GM18907 (cell line): ENCODE data around the gene HECW1.
"Not testable (repeated sequence)": the region's sequence is repeated elsewhere in the genome, so short reads cannot be mapped to it uniquely, and the experiment has no call there.

Source experiments
- ATAC-seq: cut with Tn5 transposase; IDR thresholded peaks from one replicate; pipeline ENCODE4 v1.9.1; 2021; ENCODE audit warnings: mild to moderate bottlenecking, moderate library complexity; ENCODE audit not compliant: unreplicated experiment

Gene HECW1

GRCh38 chr7:43345696-43346095 is 233.2 kb downstream of the HECW1 start:
- not testable (repeated sequence) for ATAC-seq

GRCh38 chr7:43351683-43352082 is 239.2 kb downstream of the HECW1 start:
- no peak for ATAC-seq

- no peak for ATAC-seq
These were observed 241.5 kb downstream of the HECW1 start for GRCh38 chr7:43353902-43354301.

GRCh38 chr7:43362652-43363034 is 250.2 kb downstream of the HECW1 start:
- no peak for ATAC-seq

- no peak for ATAC-seq
These were observed 250.8 kb downstream of the HECW1 start for GRCh38 chr7:43363035-43363791.

- ATAC-seq = no peak
These were observed 251.9 kb downstream of the HECW1 start for GRCh38 chr7:43364391-43364790.

GRCh38 chr7:43372676-43373355 is 260.4 kb downstream of the HECW1 start:
- no peak for ATAC-seq

- no peak for ATAC-seq
These were observed 264.9 kb downstream of the HECW1 start for GRCh38 chr7:43377196-43377960.

GRCh38 chr7:43379210-43379609 is 266.8 kb downstream of the HECW1 start:
- ATAC-seq = no peak

- no peak for ATAC-seq
These were observed 272.3 kb downstream of the HECW1 start for GRCh38 chr7:43384616-43385308.

GRCh38 chr7:43385309-43385680 is 272.8 kb downstream of the HECW1 start:
- ATAC-seq = no peak

GRCh38 chr7:43385856-43386255 is 273.4 kb downstream of the HECW1 start:
- no peak for ATAC-seq

- no peak for ATAC-seq
These were observed 275.5 kb downstream of the HECW1 start for GRCh38 chr7:43387932-43388331.

GRCh38 chr7:43390576-43390975 is 278.1 kb downstream of the HECW1 start:
- ATAC-seq = no peak

- no peak for ATAC-seq
These were observed 279.1 kb downstream of the HECW1 start for GRCh38 chr7:43391518-43391917.

GRCh38 chr7:43392638-43393330 is 280.3 kb downstream of the HECW1 start:
- no peak for ATAC-seq

GRCh38 chr7:43394441-43395130 is 282.1 kb downstream of the HECW1 start:
- ATAC-seq = no peak

- ATAC-seq = no peak
These were observed 282.9 kb downstream of the HECW1 start for GRCh38 chr7:43395351-43395750.

GRCh38 chr7:43396187-43396740 is 283.8 kb downstream of the HECW1 start:
- ATAC-seq = no peak

GRCh38 chr7:43398831-43399230 is 286.4 kb downstream of the HECW1 start:
- no peak for ATAC-seq
